NCI-H510A treated with DMSO at 0.1 percent for 48 hours (cell line): ENCODE measurements around the gene CMTM5.
"Not testable (repeated sequence)": the region's sequence is repeated elsewhere in the genome, so short reads cannot be mapped to it uniquely, and the experiment has no call there.

Experiments used
- DNase-seq: peaks from one replicate; lab custom pipeline; 2025; lab: John Stamatoyannopoulos, UW

CMTM5 gene

DNA sequence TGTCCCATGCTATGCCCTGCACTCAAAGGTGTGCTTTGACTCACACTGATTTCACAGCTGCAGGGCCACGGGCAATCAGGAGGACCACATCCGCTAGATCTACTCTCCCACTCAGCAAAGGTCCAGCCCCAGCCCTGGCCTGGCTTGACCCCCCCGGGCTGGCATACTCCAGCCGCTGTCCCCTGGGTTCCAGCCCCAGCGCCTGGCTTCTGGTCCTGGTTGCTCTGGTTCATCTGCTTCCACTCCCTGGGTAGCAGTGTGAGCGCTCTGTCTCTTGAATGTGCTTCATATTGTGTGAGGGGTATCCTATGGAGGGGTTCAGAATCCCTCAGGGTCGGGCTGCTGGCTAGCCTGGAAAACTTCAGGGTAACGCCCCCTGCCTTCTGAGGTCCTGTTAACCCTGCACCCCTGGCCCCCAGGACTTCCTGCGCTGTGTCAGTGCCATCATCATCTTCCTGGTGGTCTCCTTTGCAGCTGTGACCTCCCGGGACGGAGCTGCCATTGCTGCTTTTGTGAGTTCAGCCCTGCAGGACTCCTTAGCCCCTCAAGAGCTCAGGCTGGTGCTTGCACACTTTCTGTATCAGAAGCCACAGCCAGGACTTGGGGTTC lies 1.9 kb downstream of the CMTM5 start:
- no peak for DNase-seq

DNA sequence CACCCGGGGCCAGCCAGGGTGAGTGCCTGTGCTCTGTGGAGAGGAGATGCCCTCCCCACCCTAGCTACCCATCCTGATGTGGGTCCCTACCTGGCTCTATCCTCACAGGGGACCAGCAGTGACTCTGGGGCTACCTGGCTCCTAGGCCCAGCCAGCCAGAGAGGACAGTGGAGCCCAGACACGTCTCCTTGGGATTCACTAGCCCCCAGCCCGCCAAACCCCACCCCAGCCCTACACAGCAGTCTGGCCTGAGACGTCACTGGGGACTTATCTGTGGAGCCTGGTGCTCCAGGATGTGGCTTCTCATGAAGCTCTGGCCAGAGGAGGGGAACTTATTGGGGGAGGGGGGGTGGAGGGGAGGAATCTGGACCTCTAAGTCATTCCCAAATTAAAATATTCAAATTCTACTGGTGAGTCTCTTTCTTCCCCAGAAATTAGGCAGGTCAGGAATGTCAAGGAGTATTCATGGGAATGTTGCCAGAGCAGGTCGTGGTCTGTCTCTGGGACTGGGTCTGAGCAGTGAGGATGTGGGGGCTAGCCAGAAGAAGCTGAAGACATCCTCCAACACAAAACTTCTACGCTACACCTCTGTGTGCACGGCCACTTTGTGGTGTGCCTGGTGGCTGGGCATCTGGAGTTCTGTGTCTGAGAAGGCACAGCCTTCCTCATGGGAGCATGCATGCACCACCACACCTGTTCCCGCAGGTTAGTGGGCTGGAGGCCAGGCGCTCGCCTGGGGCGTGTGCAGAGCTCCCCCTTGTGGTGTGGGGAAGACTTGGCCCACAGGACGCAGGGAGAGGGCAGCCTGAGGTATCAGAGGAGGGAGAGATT lies 2.7 kb downstream of the CMTM5 start:
- no peak for DNase-seq

DNA sequence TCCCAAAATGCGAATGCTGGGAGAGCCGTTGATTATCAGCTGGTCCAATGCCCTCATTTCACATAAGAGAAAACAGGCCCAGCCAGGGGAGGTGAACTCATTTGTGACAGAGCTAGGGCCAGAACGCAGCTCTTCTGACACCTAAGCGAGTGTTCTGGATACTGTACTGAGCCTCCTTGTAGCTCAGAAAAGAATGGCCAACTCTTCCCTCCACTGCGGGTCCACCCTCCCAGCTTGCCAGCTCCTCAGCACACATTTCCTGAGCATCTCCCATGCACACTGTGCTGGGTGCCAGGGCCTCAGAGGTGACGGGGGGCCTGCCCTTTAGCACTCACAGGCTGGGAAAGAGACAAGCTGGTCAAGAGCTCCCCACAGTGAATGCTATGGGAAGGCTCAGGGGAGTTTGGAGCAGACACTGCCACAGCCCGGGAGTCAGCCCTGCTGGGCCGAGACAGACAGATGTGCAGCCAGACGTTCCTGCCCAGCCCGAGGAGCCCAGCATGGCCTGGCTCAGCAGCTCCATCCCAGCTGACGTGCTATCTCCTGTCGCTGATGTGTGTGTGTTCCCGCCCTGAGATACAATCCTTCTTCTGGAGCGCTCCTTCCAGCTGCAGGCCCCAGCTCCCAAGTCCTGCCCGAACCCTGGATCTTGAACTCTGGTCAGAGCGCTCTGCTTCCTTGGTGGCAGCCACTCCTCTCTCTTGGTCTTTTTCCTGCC lies 3.5 kb downstream of the CMTM5 start:
- DNase-seq: no peak

DNA sequence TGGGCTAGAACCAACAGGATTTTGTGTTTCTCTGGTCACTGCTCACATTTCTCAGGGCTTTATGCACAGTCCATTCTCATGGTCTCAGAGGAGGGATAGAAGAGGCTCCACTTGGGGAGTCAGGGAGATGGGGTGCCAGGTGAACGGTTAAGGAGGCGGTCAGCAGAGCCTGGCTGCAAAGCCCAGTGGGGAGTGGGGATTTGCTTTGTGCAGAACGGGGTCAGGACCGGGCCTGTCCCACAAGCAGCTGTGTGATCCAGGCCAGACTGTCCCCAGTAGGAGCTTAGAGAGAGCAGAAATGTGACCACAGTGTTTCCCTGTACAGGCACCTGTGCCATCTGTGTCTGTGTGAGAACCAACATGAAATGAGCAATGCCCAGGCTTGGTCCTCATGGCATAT lies 4.1 kb downstream of the CMTM5 start:
- DNase-seq: no peak

DNA sequence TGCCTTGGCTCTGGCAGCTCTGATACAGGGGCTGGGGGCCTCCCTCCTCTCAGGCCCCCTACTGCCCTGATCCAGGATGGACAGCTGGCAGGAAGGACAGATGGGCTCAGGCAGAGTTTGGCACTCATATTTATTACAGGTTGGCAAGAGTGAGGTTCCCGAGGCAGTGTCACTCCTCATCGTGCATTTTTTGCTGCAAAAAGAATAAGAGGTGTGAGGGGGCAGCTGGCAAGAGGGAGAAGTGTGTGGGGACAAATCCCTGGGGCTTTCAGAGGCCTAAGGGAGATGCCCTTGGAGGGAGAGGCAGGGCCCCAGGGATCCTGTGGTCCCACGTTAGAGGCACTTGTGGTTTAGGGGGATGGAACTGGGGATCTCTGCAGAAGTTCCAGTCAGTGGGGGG lies 5.0 kb downstream of the CMTM5 start:
- no peak for DNase-seq

DNA sequence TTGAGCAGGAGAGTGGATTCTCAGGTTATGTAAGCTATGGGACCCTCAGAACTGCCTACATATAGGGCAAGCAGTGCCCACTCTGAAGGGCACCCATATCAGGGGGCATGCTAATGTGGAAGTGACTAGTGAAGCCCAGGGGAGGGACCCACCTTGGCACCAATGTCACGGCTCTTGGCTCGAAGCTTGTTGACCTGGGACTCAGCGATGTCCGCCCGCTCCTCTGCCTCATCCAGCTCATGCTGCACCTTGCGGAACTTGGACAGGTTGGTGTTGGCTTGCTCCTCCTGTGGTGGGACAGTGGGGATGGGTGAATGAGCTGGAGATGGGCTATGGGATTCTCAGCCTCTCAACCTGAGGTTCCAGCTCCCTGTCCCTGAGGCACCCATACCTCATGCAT lies 5.4 kb downstream of the CMTM5 start:
- DNase-seq: no peak

DNA sequence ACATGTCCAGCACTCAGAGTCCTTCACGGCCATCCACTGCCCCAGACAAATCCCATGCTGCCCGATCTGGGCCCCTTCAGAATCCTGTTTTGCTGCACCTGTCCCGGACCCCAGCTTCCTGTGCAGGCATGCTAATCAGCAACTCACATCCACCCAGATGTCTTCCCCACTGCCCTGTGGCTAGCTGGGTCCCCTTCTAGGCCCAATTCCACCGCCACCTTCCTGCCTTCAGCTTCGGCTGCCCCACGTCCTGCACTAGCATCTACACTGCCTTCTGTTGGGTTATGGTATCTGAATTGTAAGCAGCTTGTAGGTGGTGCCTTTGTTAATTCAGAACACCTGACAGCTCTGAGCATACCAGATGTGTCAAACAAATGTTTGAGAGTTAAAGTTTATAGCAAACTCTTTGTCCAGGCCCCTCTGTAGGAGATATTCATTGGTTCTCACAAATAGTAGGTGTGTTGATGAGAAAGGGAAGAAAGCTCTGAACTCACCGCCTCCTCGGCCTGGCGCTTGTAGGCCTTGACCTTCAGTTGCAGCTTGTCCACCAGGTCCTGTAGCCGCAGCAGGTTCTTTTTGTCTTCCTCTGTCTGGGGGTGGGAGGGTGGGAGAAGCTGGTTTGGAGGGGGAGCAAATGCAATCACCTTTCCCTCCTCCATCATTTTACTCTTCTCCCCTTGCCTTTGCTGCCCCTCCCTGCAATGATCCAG lies 6.0 kb downstream of the CMTM5 start:
- DNase-seq: no peak

DNA sequence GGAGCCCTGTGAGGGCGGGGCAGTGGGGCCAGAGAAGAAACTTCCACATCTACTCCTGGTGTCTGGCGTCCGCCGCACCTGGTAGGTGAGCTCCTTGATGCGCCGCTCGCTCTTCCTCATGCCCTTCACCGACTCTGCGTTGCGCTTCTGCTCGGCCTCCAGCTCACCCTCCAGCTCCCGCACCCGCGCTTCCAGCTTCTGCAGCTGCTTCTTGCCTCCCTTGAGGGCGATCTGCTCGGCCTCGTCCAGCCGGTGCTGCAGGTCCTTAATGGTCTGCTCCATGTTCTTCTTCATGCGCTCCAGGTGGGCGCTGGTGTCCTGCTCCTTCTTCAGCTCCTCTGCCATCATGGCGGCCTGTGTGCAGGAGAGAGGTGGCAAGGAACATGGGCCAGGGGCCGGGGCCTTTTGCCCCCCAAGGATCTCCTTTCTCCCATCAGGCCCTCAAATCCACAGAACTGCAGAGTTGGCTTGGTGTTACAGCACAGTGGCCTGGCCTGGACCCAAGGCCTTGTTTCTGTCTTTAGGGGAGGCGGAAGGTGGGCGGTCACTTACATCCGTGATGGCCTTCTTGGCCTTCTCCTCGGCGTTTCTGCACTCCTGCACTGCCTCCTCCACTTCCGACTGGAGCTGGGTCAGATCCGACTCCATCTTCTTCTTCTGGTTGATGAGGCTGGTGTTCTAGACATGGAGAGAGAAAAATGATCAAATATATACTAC lies 7.7 kb downstream of the CMTM5 start:
- no peak for DNase-seq

DNA sequence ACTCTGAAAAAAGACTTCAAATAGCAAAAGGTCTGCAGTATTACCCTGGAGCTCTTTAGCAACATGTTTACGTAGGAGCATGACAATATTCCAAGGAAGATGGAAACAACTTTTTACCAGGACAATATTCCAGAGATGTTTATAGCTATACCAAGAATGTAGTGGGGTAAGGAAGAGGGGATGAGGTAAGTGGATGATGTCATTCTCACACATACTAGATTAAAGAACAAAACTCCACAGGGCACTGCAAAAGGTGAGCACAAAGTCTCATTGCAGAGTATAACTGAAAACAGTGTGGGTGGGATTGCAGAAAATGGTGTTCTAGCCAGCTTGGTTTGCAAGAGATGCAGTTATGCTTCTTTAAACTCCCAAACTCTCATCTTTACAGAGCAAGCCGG lies 8.4 kb downstream of the CMTM5 start:
- no peak for DNase-seq

DNA sequence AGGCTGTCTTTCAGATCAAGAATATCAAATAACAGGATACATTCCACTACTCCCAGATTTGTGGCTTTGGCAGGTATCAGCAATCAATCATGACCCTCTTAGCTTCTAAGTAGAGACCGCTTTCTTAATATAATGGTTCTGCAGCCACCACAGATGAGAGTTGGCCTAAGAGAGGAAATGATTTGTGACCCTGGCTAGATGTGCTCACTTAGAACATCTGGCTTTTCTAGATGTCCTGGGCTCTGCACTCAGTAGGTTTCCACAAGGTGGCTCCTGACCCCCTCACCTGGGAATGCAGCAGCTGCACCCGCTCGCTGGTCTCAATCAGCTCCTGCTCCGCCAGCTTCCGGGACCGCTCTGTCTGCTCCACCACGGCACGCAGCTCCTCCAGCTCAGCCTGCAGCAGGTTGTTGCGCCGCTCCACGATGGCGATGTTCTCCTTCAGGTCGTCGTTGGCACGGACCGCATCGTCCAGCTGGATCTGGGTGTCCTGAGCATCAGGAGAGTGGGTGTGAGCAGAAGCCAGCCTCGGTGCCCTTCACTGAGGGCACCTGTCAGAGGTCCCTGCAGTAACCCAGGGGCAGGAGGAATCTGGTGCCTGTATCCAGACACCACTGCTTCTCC lies 8.9 kb downstream of the CMTM5 start:
- DNase-seq: no peak

DNA sequence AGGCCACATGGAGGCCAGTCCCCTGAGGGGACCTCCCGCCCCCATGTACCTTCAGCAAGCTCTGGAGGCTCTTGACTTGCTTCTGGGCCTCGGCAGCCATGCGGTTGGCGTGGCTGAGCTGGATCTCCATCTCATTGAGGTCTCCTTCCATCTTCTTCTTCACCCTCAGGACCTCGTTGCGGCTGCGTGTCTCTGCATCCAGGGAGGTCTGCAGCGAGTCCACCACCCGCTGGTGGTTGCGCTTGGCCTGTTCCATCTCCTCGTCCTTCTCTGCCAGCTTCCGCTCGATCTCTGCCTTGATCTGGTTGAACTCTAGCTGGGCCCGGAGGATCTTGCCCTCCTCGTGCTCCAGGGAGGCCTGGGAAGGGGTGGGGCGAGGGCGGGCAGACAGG lies 9.4 kb downstream of the CMTM5 start:
- DNase-seq: not testable (repeated sequence)

DNA sequence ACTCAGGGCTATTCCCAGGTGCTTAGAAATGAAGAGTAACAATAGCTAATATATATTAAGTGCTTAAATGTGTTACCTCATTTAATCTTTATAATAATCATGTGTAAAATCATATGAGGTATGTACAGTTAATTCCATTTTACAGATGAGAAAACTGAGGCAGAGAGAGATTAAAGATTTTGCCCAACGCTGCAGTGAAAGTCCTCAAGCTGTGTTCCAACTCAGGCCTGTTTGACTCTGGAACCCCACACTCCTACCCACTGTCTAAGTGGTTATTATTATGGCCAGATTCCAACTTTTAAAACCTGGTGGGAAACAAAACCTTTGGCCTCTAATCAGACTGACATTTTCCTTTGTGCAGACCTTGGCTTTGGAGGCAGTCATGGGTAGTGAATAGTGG lies 10.2 kb downstream of the CMTM5 start:
- no peak for DNase-seq

DNA sequence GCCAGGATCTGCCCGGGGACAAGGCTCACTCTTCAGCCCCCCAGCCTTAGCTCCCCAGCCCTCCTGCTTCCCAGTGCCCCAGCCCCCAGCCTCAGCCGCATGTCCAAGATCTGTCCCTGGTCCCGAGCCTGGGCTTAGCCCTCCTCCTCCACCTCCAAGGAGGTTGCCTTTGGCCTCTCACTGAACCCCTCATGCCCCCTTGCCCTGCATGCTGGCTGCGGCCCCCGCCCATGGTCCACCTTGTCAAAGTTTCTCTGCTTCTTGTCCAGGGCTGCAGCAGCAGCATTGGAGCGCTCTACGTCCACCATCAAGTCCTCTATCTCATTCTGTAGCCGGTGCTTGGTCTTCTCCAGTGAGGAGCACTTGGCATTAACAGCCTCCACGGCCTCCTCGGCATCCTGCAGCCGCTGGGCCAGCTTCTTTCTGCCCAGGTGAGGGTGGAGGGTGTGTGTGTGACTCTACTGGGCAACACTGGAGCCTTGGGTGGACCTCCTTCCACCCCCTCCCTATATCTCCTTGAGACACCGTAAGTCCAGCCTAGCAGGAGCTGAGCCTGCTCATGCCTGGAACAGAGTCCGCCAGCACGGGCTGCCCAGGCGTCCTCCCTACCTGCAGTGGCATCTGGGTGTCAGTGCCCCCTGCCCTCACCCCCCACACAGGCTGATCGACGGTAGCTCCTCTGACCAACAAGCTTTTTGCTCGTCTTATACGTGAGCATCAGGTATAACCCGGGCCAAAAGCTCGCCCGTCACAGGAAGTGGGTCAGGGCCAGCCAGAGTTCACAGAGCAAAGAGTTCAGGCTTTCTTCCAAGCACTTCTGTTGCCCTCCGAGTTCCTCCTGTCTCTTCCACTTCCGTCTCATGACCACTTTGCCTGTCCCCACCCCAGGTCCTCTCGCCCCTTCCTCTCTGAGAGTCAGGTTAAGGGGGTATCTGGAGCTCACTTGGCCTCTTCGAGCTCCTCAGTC lies 11.4 kb downstream of the CMTM5 start:
- DNase-seq: no peak

DNA sequence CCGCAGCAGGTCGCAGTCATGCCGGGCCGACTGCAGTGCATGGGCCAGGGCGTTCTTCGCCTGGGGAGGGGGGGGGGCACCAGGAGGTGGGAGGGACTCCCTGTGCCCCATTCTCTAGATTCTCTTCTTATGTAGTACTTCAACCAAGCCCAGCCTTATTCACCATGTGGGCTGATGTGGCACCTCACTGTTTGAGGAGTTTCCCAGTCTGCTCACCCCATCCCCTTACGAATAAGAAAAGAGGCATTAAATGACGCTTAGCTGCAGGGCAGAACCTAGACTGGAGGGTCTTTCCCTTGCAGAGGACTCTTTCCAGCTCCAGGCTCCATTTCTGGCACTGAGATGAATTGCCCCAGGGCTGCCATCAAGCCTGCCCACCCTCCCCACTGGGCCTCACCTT lies 12.2 kb downstream of the CMTM5 start:
- DNase-seq: no peak

DNA sequence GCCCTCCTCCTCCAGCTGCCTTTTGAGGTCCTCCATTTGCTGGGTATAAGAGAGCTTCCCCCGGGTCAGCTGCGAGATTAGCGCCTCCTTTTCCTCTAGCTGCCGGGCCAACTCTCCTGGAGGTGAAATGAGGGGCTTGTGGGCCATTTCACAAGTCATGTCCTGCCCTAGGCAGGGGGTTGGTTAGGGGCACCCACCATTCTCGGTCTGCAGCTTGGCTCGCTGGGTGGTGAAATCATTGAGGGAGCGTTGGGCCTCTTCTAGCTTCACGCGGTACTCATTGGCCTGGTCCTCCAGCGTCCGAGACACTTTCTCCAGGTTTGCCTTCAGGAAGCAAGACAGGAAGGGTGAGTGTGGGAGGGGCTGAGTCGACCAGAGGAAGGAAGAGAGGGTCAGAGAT lies 12.6 kb downstream of the CMTM5 start:
- DNase-seq: no peak

DNA sequence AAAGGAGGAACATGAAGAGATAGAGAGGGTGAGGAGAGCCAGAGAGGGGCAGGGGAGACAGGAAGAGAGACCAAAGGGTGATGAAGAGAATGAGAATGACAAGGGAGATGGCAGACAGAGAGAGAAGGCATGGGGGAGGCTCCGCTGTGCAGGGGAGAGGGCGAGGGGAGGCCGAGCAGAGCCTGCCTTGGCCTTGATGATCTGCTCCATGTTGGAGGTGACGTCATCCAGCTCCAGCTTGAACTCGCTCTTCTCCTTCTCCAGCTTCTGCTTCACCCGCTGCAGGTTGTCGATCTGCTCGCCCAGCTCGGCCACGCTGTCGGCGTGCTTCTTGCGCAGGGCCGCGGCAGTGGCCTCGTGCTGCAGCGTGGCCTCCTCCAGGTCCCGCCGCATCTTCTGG lies 13.0 kb downstream of the CMTM5 start:
- not testable (repeated sequence) for DNase-seq

DNA sequence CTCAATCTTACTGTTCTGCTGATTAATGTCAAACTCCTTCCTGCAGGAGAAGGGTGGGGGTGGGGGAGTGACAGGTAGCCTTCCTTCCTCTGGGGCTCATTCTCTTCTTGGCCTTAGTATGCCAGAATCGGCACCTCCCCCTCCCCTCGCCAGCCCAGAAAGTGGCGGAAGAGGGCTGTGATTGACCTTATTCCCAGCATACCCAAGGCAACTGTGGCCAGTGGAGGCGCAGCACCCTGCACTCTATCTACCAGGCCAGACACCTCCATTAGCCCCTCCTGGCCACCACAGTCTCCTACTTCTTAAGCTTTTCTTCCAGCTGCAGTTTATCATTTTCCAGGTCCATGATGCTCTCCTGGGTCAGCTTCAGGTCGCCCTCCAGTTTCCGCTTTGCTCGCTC lies 15.8 kb downstream of the CMTM5 start:
- DNase-seq: no peak

DNA sequence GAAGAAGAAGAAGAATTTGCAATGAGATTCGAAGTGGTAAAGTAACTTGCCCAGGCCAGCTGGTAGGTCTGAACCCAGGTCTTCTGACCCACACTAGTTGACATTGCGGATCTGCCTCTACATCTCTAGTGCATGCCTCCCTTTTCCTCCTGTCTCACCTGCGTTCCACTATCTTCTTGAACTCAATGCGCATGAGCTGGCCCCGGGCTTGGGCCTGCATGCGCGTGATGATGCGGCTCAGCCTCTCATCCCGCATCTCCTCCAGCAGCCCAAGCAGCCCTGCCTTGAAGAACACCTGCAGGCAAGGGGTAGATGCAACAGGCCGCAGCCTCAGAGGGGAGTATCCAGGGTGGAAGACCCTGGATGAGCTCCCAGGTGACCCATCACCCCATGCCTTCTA lies 19.3 kb downstream of the CMTM5 start:
- DNase-seq: no peak

DNA sequence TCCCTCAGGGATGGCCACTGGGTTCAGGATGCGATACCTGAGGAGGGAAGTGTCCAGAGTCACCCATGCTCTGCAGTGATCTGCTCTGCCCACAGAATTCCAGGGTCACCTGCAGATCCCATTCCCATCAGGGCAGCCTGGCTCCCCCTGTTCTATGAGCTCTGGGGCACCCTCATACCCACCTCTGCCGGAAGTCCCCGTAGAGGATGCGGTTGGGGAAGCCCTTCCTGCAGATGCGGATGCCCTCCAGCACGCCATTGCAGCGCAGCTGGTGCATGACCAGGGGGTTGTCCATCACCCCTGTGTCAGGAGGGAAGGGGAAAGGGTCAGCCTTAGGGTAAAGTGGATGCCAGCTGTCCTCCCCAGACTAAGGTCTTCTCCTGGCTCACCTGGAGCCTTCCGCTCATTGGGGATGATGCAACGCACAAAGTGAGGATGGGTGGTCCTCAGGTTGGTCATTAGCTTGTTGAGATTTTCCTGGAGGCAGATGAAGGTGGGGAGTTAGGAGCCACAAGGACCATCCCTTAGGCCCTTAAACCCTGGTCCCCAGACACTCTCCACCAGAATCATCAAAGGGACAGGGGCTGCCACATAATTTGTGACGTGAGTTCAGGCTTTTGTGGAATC lies 20.0 kb downstream of the CMTM5 start:
- no peak for DNase-seq

DNA sequence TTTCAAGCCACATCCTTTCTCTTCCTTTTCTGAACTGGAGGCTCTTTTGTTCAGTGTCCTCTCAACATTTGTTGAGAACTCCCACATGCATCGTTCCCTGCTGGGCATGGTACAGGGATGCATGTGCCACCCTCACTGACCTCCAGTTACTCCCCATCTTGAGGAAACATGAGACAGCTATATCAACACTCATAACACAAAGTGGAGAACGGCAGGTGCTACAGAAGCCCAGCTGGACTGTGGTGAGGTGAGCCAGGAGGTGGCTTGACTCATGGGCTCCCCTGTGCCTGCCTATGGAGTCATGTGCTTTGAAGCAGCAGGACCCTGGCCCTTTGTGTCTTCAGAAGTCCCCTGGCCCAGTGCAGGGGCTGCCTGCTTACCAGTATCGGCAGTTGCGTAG lies 21.5 kb downstream of the CMTM5 start:
- DNase-seq: peak; percentile 64
